NB4 (cell line): Measurements from ENCODE around the gene DCP1B.

Source experiments
- MYC ChIP-seq: IDR thresholded peaks from 2 replicates; pipeline ENCODE4 v1.6.1; 2011; ENCODE audit warnings: low read depth, low read length
- POLR2A ChIP-seq: IDR thresholded peaks from 2 replicates; pipeline ENCODE4 v1.6.1; 2011; ENCODE audit warnings: mild to moderate bottlenecking; ENCODE audit not compliant: insufficient read length; ENCODE audit errors: extremely low read depth
- TF ChIP-seq, protein P1 (sequence below): IDR thresholded peaks from one replicate; pipeline ENCODE4 v1.5.1; 2012; ENCODE audit warnings: low read depth, low read length

DNA sequence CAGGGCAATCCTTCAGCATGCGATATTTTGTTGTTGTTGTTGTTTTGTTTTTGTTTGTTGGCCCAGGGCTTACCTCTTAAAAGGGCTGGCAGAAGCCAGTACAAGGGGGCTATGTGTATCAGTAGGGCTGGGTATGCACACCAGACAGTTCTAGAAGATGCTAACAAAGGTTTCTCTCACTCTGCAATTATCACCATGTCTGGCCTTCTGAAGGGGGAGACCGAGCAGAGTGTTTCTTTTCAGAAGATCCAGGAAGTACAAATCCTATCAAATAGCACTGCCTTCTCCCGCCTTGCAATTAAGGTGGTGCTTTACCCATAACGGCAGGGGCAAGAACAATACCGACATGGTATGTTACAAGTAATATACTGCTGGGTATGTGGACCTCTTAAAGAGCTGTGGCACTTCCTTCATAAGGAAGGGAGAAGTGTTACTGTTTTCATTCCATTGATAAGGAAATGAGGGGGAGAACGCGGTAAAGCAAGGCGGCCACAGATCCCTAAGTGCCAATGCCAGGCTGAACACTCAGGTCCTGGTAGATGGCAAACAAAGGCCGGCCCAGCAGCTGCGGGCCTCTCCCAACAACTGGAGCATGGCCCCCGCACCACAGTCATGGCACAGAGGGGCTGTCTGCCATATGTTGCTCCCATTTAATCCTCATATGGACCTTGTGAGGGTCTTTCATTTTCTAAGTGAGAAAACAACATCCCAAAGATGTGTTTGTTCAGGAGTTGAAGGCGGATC is 66.6 kb downstream of the DCP1B start:
- TF ChIP-seq, protein P1, sequence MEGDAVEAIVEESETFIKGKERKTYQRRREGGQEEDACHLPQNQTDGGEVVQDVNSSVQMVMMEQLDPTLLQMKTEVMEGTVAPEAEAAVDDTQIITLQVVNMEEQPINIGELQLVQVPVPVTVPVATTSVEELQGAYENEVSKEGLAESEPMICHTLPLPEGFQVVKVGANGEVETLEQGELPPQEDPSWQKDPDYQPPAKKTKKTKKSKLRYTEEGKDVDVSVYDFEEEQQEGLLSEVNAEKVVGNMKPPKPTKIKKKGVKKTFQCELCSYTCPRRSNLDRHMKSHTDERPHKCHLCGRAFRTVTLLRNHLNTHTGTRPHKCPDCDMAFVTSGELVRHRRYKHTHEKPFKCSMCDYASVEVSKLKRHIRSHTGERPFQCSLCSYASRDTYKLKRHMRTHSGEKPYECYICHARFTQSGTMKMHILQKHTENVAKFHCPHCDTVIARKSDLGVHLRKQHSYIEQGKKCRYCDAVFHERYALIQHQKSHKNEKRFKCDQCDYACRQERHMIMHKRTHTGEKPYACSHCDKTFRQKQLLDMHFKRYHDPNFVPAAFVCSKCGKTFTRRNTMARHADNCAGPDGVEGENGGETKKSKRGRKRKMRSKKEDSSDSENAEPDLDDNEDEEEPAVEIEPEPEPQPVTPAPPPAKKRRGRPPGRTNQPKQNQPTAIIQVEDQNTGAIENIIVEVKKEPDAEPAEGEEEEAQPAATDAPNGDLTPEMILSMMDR = no peak
- no peak for TF ChIP-seq POLR2A
- TF ChIP-seq MYC = no peak
